K562 (cell line): ENCODE results near the gene ETAA1. TPM values are rescaled to one million over a fixed set of nuclear protein-coding genes. Genes with fewer than 3 reads are reported as not detected.

Experiments
- ATAC-seq: fragments of 200-7000 bp; cut with Tn5 transposase; 3 replicates; pipeline ENCODE4 v1.9.1; 2020; ENCODE audit warnings: moderate library complexity
- BruUV-seq: library from RNA; stranded (reverse); fragments of 400-500 nt; replicated peaks from 2 replicates; lab custom pipeline; 2021; lab: Mats Ljungman, UMichigan
- CTCF ChIA-PET: fragments of 300-600 bp; formaldehyde crosslinking; extraction: SDS; loops from one replicate; lab custom pipeline; 2021; ENCODE audit warnings: low intra/inter-chr PET ratio; lab: Yijun Ruan, JAX
- POLR2A ChIA-PET: fragments of 300-600, 350-650 bp; sonication (Branson Sonifier 250); formaldehyde crosslinking; extraction: SDS; loops from one replicate; lab custom pipeline; 2021; ENCODE audit warnings: antibody characterized with exemption, inconsistent platforms; lab: Yijun Ruan, JAX
- DNase-seq, 4 experiments: peaks; one replicate each; pipeline versions ENCODE4 v3.0.0 to v3.0.0-alpha.2; 2011 to 2018; ENCODE audit warnings: low spot score in 3 of 4, mixed read lengths in 3 of 4; ENCODE audit errors: extremely low read depth in 1 of 4
- FAIRE-seq: peaks from 2 replicates; lab custom pipeline; 2011; peaks lifted over from hg19 to GRCh38; lab: Jason Lieb, UNC
- H2AFZ ChIP-seq: 2 replicates; pipeline ENCODE4 v1.6.0; 2011; ENCODE audit warnings: low read depth, low read length, control low read depth, inconsistent platforms
- H3K27ac ChIP-seq: fragments of 200-600 bp; 3 replicates; pipeline ENCODE4 v1.8.0; 2011; ENCODE audit warnings: low read depth, mild to moderate bottlenecking, control low read depth, inconsistent platforms, low read length, moderate library complexity, mixed read lengths; ENCODE audit errors: extremely low read depth
- H3K27me3 ChIP-seq, 2 experiments: fragments of 300-600 bp in 1 of 2; 2 replicates in 1 of 2; 3 replicates in 1 of 2; pipeline versions ENCODE4 v1.6.0 to v1.8.0; 2011; ENCODE audit warnings: inconsistent platforms in 2 of 2, low read length in 2 of 2, mild to moderate bottlenecking in 1 of 2, mixed read lengths in 1 of 2, moderate library complexity in 1 of 2; ENCODE audit not compliant: control insufficient read depth in 2 of 2, insufficient read depth in 2 of 2
- H3K36me3 ChIP-seq: fragments of 300-600 bp; 3 replicates; pipeline ENCODE4 v1.8.0; 2011; ENCODE audit warnings: mild to moderate bottlenecking, low read length, inconsistent platforms; ENCODE audit not compliant: control insufficient read depth, insufficient read depth
- H3K4me1 ChIP-seq, 2 experiments: fragments of 200-600 bp in 1 of 2; replicated peaks in 1 of 2; 2 replicates in 1 of 2; 3 replicates in 1 of 2; pipeline versions ENCODE4 v1.5.1 to v1.8.0; 2011; ENCODE audit warnings: inconsistent platforms in 2 of 2, low read length in 2 of 2, mild to moderate bottlenecking in 1 of 2, mixed read lengths in 1 of 2, moderate library complexity in 1 of 2; ENCODE audit not compliant: control insufficient read depth in 2 of 2, insufficient read depth in 2 of 2
- H3K4me2 ChIP-seq: 2 replicates; pipeline ENCODE4 v1.6.1; 2011; ENCODE audit warnings: low read length, control low read depth, inconsistent platforms, mixed read lengths; ENCODE audit not compliant: insufficient read depth
- H3K4me3 ChIP-seq: fragments of 200-600 bp; sonication (generic), shearing (Covaris generic); 2 replicates; pipeline ENCODE4 v1.5.1; 2016; ENCODE audit warnings: control low read depth, inconsistent platforms
- H3K79me2 ChIP-seq: fragments of 200-600 bp; 3 replicates; pipeline ENCODE4 v1.8.0; 2011; ENCODE audit warnings: low read length, inconsistent platforms; ENCODE audit not compliant: control insufficient read depth, insufficient read depth
- H3K9ac ChIP-seq, 2 experiments: 2 replicates each; pipeline versions ENCODE4 v1.6.0 to v1.6.1; 2011; ENCODE audit warnings: low read depth in 2 of 2, low read length in 2 of 2, control low read depth in 1 of 2, inconsistent platforms in 1 of 2, mild to moderate bottlenecking in 1 of 2, mixed read lengths in 1 of 2; ENCODE audit not compliant: insufficient read depth in 1 of 2
- H3K9me1 ChIP-seq: one replicate; pipeline ENCODE4 v1.6.0; 2011; ENCODE audit warnings: inconsistent platforms, mild to moderate bottlenecking, low read length, moderate library complexity; ENCODE audit not compliant: control insufficient read depth, insufficient read depth
- H3K9me3 ChIP-seq: replicated peaks from 2 replicates; pipeline ENCODE4 v1.5.1; 2011; ENCODE audit warnings: low read depth, low read length, inconsistent platforms; ENCODE audit not compliant: control insufficient read depth, insufficient read depth
- H4K20me1 ChIP-seq: replicated peaks from 2 replicates; pipeline ENCODE4 v1.6.1; 2011; ENCODE audit warnings: low read length, inconsistent platforms, mixed read lengths; ENCODE audit not compliant: control insufficient read depth, insufficient read depth
- CHCHD3 ChIP-seq: fragments of 250-450 bp; sonication (Bioruptor Pico); IDR thresholded peaks from 2 replicates; pipeline ENCODE4 v2.1.2; 2022; ENCODE audit warnings: mild to moderate bottlenecking
- ELF2 ChIP-seq: fragments of 250-450 bp; sonication (Bioruptor Pico); IDR thresholded peaks from 2 replicates; pipeline ENCODE4 v1.5.0; 2021; ENCODE audit warnings: mild to moderate bottlenecking
- HDAC2 ChIP-seq: fragments of 450-650 bp; IDR thresholded peaks from 2 replicates; pipeline ENCODE4 v1.6.1; 2016; ENCODE audit warnings: mild to moderate bottlenecking
- JUND ChIP-seq, 2 experiments: IDR thresholded peaks; 2 replicates in 1 of 2; 3 replicates in 1 of 2; pipeline ENCODE4 v1.6.1; 2011; ENCODE audit warnings: borderline replicate concordance in 2 of 2, low read depth in 2 of 2, low read length in 2 of 2, improper control_type of control experiment in 1 of 2, missing biosample characterization in 1 of 2, missing genetic modification characterization in 1 of 2, missing genetic modification reagents in 1 of 2
- MXI1 ChIP-seq: IDR thresholded peaks from 2 replicates; pipeline ENCODE4 v1.6.1; 2011; ENCODE audit warnings: low read depth, mild to moderate bottlenecking, improper control_type of control experiment, low read length
- NBN ChIP-seq: fragments of 450-650 bp; IDR thresholded peaks from 2 replicates; pipeline ENCODE4 v1.6.1; 2016; ENCODE audit warnings: low read depth, mild to moderate bottlenecking
- SRSF1 ChIP-seq: fragments of 200-400 bp; formaldehyde crosslinking; IDR thresholded peaks from 2 replicates; pipeline ENCODE4 v1.6.1; 2017; ENCODE audit warnings: mild to moderate bottlenecking, low read depth, low read length, moderate library complexity
- STAT5B ChIP-seq: fragments of 250-450 bp; sonication (Bioruptor Pico); IDR thresholded peaks from 2 replicates; pipeline ENCODE4 v1.8.0; 2021; ENCODE audit warnings: mild to moderate bottlenecking, inconsistent platforms
- TEAD1 ChIP-seq, 2 experiments: fragments of 450-650 bp in 1 of 2; sonication (generic) in 1 of 2; formaldehyde crosslinking; IDR thresholded peaks; 2 replicates each; pipeline versions ENCODE4 v1.4.0 to v1.8.0; 2020 to 2022; ENCODE audit warnings: mild to moderate bottlenecking in 2 of 2, missing genetic modification reagents in 1 of 2
- ZNF445 ChIP-seq: fragments of 250-450 bp; sonication (Bioruptor Pico); IDR thresholded peaks from 2 replicates; pipeline ENCODE4 v1.4.0; 2020; ENCODE audit warnings: low read depth, mild to moderate bottlenecking, moderate library complexity
- ZNF76 ChIP-seq: fragments of 250-450 bp; sonication (Bioruptor Pico); IDR thresholded peaks from 2 replicates; pipeline ENCODE4 v1.4.0; 2020; ENCODE audit warnings: mild to moderate bottlenecking, moderate library complexity, borderline replicate concordance
- WGBS: fragments of 100-300 bp; shearing (Covaris generic); methylation state at CpG from one replicate; pipeline ENCODE4 v1.1.6; 2016; ENCODE audit warnings: low coverage, mixed read lengths; ENCODE audit not compliant: insufficient coverage; ENCODE audit errors: missing lambda C conversion rate; 5-methylcytosine and 5-hydroxymethylcytosine counted together
- in situ Hi-C: fragments of 300-500 bp; cut with MboI; formaldehyde crosslinking; loops from 4 replicates; pipeline ENCODE4 v1.15.0; 2018; ENCODE audit warnings: inconsistent platforms, mixed read lengths
- intact Hi-C: fragments of 100-400 bp; cut with micrococcal nuclease; formaldehyde crosslinking; loops from 2 replicates; pipeline ENCODE4 v1.14.2; 2022
- polyA plus RNA-seq, 8 experiments: library from polyadenylated mRNA; depleted of rRNA in 4 of 8; stranded (reverse) in 5 of 8; unstranded in 3 of 8; fragments of >200 nt; fragmentation: Nextera tagmentation in 2 of 8; fragmentation: Illumina TruSeq in 1 of 8; extraction: Ambion mirVana in 2 of 8; extraction: Trizol in 1 of 8; gene quantifications; 2 replicates each; pipeline versions ENCODE4 v1.2.1 to v1.2.3, GENCODE V29; 2011 to 2014; ENCODE audit warnings: inconsistent platforms in 1 of 8, missing spikeins in 1 of 8
- total RNA-seq, 7 experiments: library from RNA; depleted of rRNA in 6 of 7; stranded (reverse); fragments of >200 nt in 6 of 7; fragmentation: Illumina TruSeq in 2 of 7; extraction: Trizol in 2 of 7; gene quantifications; 2 replicates each; pipeline versions ENCODE4 v1.2.1 to v1.2.3, GENCODE V29; 2011 to 2021; ENCODE audit warnings: low replicate concordance in 1 of 7
- TF ChIP-seq, protein P1 (sequence below): fragments of 450-650 bp; formaldehyde crosslinking; IDR thresholded peaks from 2 replicates; pipeline ENCODE4 v1.4.0; 2022; ENCODE audit warnings: mild to moderate bottlenecking, moderate library complexity
- TF ChIP-seq, protein P2 (sequence below): sonication (generic); formaldehyde crosslinking; IDR thresholded peaks from 2 replicates; pipeline ENCODE4 v1.8.1; 2023; ENCODE audit warnings: mild to moderate bottlenecking, missing genetic modification reagents
- TF ChIP-seq, protein P3 (sequence below): fragments of 250-450 bp; sonication (Bioruptor Pico); IDR thresholded peaks from 2 replicates; pipeline ENCODE4 v1.4.0; 2020; ENCODE audit warnings: mild to moderate bottlenecking, moderate library complexity
- TF ChIP-seq, protein P4 (sequence below): fragments of 450-650 bp; conservative IDR thresholded peaks from 2 replicates; pipeline ENCODE4 v1.6.1; 2016; ENCODE audit warnings: missing genetic modification characterization, low read depth, mild to moderate bottlenecking, missing compliant biosample characterization, moderate library complexity

The ETAA1 gene
- total and polyA plus RNA-seq, 9 of the 15 experiments (the other 6 are each of a cell fraction or from before 2014, with no cell fraction given): 2.7 to 17.4 (median 10.5) TPM

DNA sequence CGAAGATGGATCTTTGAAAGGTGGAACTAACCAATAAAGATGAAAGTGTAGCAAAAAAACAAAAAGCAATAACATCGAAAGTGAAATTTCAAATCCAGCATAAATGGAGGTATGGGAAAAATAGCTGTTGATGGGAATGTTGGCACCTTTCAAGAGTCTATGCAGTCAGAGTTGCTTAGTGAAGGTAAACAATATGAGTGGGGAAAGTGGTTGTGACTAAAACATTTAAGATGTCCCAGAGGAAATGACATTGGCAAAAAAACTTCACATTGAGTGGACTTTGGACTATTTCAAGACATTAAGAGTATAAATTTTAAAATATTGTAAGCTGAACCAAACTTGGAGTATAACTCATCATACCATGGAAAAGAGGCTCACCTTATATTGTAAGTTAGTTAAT is 17.7 kb downstream of the ETAA1 start:
- no TSS peak for BruUV-seq
- no peak overlapping the region for H3K9ac ChIP-seq
- no peak overlapping the region for H3K27ac ChIP-seq
- no peaks in the 10 kb centered on the region for H4K20me1 ChIP-seq
- 4% methylated on average over 2 of the region's 2 CpGs for WGBS
- H3K36me3 ChIP-seq: peaks cover 9% of the 10 kb centered on the region; the same call in 1 of the 3 replicates
- no peak overlapping the region for H3K4me3 ChIP-seq
- no peak overlapping the region for H2AFZ ChIP-seq
- no peaks in the 10 kb centered on the region for H3K9me1 ChIP-seq
- no peak for FAIRE-seq
- no peaks in the 10 kb centered on the region for H3K9me3 ChIP-seq
- ChIA-PET POLR2A (interaction anchor here (0.6 kb wide), 1 partner anchor 1220 kb away, joined by 3 read pairs; no protein-coding TSS in a partner anchor), CTCF (no interaction called here)
- intact Hi-C loops: no loop called here
- no peaks in the 10 kb centered on the region for H3K27me3 ChIP-seq
- no peak for DNase-seq
- in situ Hi-C loops: no loop called here
- no peak overlapping the region for H3K4me2 ChIP-seq
- H3K4me1 ChIP-seq: no peaks in the 10 kb centered on the region
- no peaks in the 10 kb centered on the region for H3K79me2 ChIP-seq
- ATAC-seq: no peak
- TF ChIP-seq SRSF1: no peak
- TF ChIP-seq ZNF76 (CRISPR knock-in tag): no peak
- no peak for TF ChIP-seq STAT5B (CRISPR knock-in tag)
- no peak for TF ChIP-seq ZNF445
- TF ChIP-seq, protein P1, sequence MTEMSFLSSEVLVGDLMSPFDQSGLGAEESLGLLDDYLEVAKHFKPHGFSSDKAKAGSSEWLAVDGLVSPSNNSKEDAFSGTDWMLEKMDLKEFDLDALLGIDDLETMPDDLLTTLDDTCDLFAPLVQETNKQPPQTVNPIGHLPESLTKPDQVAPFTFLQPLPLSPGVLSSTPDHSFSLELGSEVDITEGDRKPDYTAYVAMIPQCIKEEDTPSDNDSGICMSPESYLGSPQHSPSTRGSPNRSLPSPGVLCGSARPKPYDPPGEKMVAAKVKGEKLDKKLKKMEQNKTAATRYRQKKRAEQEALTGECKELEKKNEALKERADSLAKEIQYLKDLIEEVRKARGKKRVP (CRISPR knock-in tag): no peak
- no peak for TF ChIP-seq ELF2 (CRISPR knock-in tag)
- TF ChIP-seq, protein P2, sequence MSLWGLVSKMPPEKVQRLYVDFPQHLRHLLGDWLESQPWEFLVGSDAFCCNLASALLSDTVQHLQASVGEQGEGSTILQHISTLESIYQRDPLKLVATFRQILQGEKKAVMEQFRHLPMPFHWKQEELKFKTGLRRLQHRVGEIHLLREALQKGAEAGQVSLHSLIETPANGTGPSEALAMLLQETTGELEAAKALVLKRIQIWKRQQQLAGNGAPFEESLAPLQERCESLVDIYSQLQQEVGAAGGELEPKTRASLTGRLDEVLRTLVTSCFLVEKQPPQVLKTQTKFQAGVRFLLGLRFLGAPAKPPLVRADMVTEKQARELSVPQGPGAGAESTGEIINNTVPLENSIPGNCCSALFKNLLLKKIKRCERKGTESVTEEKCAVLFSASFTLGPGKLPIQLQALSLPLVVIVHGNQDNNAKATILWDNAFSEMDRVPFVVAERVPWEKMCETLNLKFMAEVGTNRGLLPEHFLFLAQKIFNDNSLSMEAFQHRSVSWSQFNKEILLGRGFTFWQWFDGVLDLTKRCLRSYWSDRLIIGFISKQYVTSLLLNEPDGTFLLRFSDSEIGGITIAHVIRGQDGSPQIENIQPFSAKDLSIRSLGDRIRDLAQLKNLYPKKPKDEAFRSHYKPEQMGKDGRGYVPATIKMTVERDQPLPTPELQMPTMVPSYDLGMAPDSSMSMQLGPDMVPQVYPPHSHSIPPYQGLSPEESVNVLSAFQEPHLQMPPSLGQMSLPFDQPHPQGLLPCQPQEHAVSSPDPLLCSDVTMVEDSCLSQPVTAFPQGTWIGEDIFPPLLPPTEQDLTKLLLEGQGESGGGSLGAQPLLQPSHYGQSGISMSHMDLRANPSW (CRISPR knock-in tag): no peak
- TF ChIP-seq, protein P3, sequence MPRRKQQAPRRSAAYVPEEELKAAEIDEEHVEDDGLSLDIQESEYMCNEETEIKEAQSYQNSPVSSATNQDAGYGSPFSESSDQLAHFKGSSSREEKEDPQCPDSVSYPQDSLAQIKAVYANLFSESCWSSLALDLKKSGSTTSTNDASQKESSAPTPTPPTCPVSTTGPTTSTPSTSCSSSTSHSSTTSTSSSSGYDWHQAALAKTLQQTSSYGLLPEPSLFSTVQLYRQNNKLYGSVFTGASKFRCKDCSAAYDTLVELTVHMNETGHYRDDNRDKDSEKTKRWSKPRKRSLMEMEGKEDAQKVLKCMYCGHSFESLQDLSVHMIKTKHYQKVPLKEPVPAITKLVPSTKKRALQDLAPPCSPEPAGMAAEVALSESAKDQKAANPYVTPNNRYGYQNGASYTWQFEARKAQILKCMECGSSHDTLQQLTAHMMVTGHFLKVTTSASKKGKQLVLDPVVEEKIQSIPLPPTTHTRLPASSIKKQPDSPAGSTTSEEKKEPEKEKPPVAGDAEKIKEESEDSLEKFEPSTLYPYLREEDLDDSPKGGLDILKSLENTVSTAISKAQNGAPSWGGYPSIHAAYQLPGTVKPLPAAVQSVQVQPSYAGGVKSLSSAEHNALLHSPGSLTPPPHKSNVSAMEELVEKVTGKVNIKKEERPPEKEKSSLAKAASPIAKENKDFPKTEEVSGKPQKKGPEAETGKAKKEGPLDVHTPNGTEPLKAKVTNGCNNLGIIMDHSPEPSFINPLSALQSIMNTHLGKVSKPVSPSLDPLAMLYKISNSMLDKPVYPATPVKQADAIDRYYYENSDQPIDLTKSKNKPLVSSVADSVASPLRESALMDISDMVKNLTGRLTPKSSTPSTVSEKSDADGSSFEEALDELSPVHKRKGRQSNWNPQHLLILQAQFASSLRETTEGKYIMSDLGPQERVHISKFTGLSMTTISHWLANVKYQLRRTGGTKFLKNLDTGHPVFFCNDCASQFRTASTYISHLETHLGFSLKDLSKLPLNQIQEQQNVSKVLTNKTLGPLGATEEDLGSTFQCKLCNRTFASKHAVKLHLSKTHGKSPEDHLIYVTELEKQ (CRISPR knock-in tag): no peak
- TF ChIP-seq, protein P4, sequence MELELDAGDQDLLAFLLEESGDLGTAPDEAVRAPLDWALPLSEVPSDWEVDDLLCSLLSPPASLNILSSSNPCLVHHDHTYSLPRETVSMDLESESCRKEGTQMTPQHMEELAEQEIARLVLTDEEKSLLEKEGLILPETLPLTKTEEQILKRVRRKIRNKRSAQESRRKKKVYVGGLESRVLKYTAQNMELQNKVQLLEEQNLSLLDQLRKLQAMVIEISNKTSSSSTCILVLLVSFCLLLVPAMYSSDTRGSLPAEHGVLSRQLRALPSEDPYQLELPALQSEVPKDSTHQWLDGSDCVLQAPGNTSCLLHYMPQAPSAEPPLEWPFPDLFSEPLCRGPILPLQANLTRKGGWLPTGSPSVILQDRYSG (tag): no peak
- no peak for TF ChIP-seq HDAC2
- TF ChIP-seq CHCHD3: no peak
- TF ChIP-seq TEAD1 (CRISPR knock-in tag; IDR thresholded peaks at IDR 0.05): no peak
- no peak for TF ChIP-seq JUND (IDR thresholded peaks at IDR 0.05; ENCODE audit: borderline replicate concordance, low read depth, low read length)
- TF ChIP-seq JUND (tag; IDR thresholded peaks at IDR 0.05; ENCODE audit: borderline replicate concordance, low read depth, low read length): no peak
- no peak for TF ChIP-seq MXI1
- TF ChIP-seq NBN: no peak
